NB4 (cell line): ENCODE data around the gene CNIH1.

Experiments used
- MYC ChIP-seq: IDR thresholded peaks from 2 replicates; pipeline ENCODE4 v1.6.1; 2011; ENCODE audit warnings: low read depth, low read length
- POLR2A ChIP-seq: IDR thresholded peaks from 2 replicates; pipeline ENCODE4 v1.6.1; 2011; ENCODE audit warnings: mild to moderate bottlenecking; ENCODE audit not compliant: insufficient read length; ENCODE audit errors: extremely low read depth
- TF ChIP-seq, protein P1 (sequence below): IDR thresholded peaks from one replicate; pipeline ENCODE4 v1.5.1; 2012; ENCODE audit warnings: low read depth, low read length

DNA sequence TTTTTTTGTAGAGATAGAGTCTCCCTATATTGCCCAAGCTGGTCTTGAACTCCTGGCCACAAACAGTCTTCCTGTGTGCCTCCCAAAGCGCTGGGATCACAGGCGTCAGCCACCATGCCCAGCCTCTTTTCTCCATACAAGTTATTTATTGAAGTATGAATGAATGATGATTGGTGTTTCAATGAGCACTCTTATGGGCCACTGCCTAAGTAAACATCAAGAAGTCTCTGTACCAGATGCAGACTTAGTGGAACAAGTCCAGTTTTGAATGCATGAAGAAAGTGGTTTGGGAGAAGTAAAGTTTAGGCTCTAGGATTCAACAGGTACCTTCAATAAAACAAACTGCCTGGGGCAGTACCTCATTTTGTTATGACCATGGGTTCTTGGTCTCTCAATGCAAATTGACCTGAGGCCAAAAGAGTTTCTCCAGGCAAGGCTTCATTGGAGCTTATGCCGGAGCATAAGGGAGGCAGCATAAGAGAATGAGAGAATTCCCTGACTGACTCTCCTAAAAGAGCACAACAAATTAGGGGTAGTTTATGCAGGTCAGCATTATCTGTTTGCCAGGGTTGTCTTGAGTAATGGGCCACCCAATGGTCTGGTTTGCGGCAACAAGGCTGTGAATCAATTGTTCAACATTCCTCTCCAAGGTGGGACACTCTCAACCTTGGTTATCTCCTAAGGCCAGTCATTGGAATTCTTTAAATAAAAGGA, 48.7 kb upstream of the CNIH1 start:
- TF ChIP-seq POLR2A (no peak), MYC (no peak)
- TF ChIP-seq, protein P1, sequence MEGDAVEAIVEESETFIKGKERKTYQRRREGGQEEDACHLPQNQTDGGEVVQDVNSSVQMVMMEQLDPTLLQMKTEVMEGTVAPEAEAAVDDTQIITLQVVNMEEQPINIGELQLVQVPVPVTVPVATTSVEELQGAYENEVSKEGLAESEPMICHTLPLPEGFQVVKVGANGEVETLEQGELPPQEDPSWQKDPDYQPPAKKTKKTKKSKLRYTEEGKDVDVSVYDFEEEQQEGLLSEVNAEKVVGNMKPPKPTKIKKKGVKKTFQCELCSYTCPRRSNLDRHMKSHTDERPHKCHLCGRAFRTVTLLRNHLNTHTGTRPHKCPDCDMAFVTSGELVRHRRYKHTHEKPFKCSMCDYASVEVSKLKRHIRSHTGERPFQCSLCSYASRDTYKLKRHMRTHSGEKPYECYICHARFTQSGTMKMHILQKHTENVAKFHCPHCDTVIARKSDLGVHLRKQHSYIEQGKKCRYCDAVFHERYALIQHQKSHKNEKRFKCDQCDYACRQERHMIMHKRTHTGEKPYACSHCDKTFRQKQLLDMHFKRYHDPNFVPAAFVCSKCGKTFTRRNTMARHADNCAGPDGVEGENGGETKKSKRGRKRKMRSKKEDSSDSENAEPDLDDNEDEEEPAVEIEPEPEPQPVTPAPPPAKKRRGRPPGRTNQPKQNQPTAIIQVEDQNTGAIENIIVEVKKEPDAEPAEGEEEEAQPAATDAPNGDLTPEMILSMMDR, result no peak
